Liver (tissue), 9 donors: Measurements from ENCODE around the gene PNMT. TPM values are rescaled to one million over a fixed set of nuclear protein-coding genes. Genes with fewer than 3 reads are reported as not detected.

Experiments used
- DNase-seq: peaks from one replicate; pipeline ENCODE4 v3.0.0-alpha.2; 2017; ENCODE audit warnings: low spot score
- H3K27ac ChIP-seq, 2 donors: one replicate each; pipeline ENCODE4 v1.7.0; 2013; ENCODE audit warnings: inconsistent platforms in 2 of 2, low read length in 2 of 2, control low read depth in 1 of 2, low read depth in 1 of 2, mild to moderate bottlenecking in 1 of 2
- H3K27me3 ChIP-seq, 4 donors: one replicate each; pipeline versions ENCODE4 v1.6.1 to v1.7.0; 2013; ENCODE audit warnings: low read length in 3 of 4, inconsistent platforms in 1 of 4, mild to moderate bottlenecking in 1 of 4, moderate library complexity in 1 of 4; ENCODE audit not compliant: control insufficient read depth in 4 of 4, insufficient read depth in 4 of 4
- H3K36me3 ChIP-seq, 4 donors: one replicate each; pipeline versions ENCODE4 v1.6.1 to v1.7.0; 2013; ENCODE audit warnings: low read length in 3 of 4, mild to moderate bottlenecking in 3 of 4, low read depth in 1 of 4, moderate library complexity in 1 of 4; ENCODE audit not compliant: control insufficient read depth in 4 of 4, insufficient read depth in 3 of 4
- H3K4me1 ChIP-seq, 4 donors: one replicate each; pipeline versions ENCODE4 v1.6.1 to v1.7.0; 2013; ENCODE audit warnings: low read length in 3 of 4, mild to moderate bottlenecking in 3 of 4, moderate library complexity in 1 of 4; ENCODE audit not compliant: control insufficient read depth in 4 of 4, insufficient read depth in 4 of 4
- H3K4me3 ChIP-seq, 3 donors: one replicate each; pipeline versions ENCODE4 v1.6.1 to v1.7.0; 2013; ENCODE audit warnings: low read length in 3 of 3, control low read depth in 1 of 3, low read depth in 1 of 3, mild to moderate bottlenecking in 1 of 3
- H3K9ac ChIP-seq, 2 donors: one replicate each; pipeline ENCODE4 v1.7.0; 2013; ENCODE audit warnings: low read length in 2 of 2, mild to moderate bottlenecking in 2 of 2, moderate library complexity in 2 of 2, control low read depth in 1 of 2, low read depth in 1 of 2
- H3K9me3 ChIP-seq, 4 donors: one replicate each; pipeline versions ENCODE4 v1.6.1 to v1.7.0; 2013; ENCODE audit warnings: low read length in 3 of 4; ENCODE audit not compliant: control insufficient read depth in 4 of 4
- ATF3 ChIP-seq: IDR thresholded peaks from 2 replicates; pipeline ENCODE4 v1.6.1; 2016; ENCODE audit warnings: antibody characterized with exemption
- EGR1 ChIP-seq, 2 donors: IDR thresholded peaks; 2 replicates each; pipeline ENCODE4 v1.6.1; 2016 to 2018; ENCODE audit warnings: antibody characterized with exemption in 2 of 2, low read depth in 2 of 2
- FOXA1 ChIP-seq: IDR thresholded peaks from 2 replicates; pipeline ENCODE4 v1.6.1; 2016; ENCODE audit warnings: antibody characterized with exemption
- FOXA2 ChIP-seq: IDR thresholded peaks from 2 replicates; pipeline ENCODE4 v1.6.1; 2016; ENCODE audit warnings: antibody characterized with exemption
- GABPA ChIP-seq, 2 donors: IDR thresholded peaks in 1 of 2; conservative IDR thresholded peaks in 1 of 2; 2 replicates each; pipeline ENCODE4 v1.6.1; 2016; ENCODE audit warnings: antibody characterized with exemption in 2 of 2, mild to moderate bottlenecking in 1 of 2, moderate library complexity in 1 of 2
- HNF4A ChIP-seq, 2 donors: conservative IDR thresholded peaks; 2 replicates each; pipeline ENCODE4 v1.6.1; 2016; ENCODE audit warnings: antibody characterized with exemption in 2 of 2, mild to moderate bottlenecking in 2 of 2
- HNF4G ChIP-seq: IDR thresholded peaks from 2 replicates; pipeline ENCODE4 v1.6.1; 2016; ENCODE audit warnings: antibody characterized with exemption
- JUND ChIP-seq, 2 donors: IDR thresholded peaks; 2 replicates each; pipeline ENCODE4 v1.6.1; 2016; ENCODE audit warnings: antibody characterized with exemption in 2 of 2
- MAX ChIP-seq: IDR thresholded peaks from 2 replicates; pipeline ENCODE4 v1.6.1; 2016; ENCODE audit warnings: antibody characterized with exemption
- RAD21 ChIP-seq, 2 donors: IDR thresholded peaks; 2 replicates each; pipeline ENCODE4 v1.6.1; 2016; ENCODE audit warnings: antibody characterized with exemption in 2 of 2, mild to moderate bottlenecking in 2 of 2
- REST ChIP-seq: IDR thresholded peaks from 2 replicates; pipeline ENCODE4 v1.6.1; 2016; ENCODE audit warnings: antibody characterized with exemption, mild to moderate bottlenecking
- RXRA ChIP-seq, 2 donors: IDR thresholded peaks; 2 replicates each; pipeline ENCODE4 v1.6.1; 2017 to 2018; ENCODE audit warnings: antibody characterized with exemption in 2 of 2, mild to moderate bottlenecking in 1 of 2
- SP1 ChIP-seq: IDR thresholded peaks from 2 replicates; pipeline ENCODE4 v1.6.1; 2018; ENCODE audit warnings: antibody characterized with exemption, mild to moderate bottlenecking
- YY1 ChIP-seq: IDR thresholded peaks from 2 replicates; pipeline ENCODE4 v1.6.1; 2016; ENCODE audit warnings: antibody characterized with exemption, mild to moderate bottlenecking
- ZBTB33 ChIP-seq: IDR thresholded peaks from 2 replicates; pipeline ENCODE4 v1.6.1; 2016; ENCODE audit warnings: antibody characterized with exemption
- WGBS: extraction: QIAGEN DNeasy Blood & Tissue Kit; methylation state at CpG from one replicate; pipeline ENCODE4 v1.1.7; 2013; 5-methylcytosine and 5-hydroxymethylcytosine counted together
- polyA plus RNA-seq, 2 donors: library from polyadenylated mRNA; stranded (reverse) in 1 of 2; unstranded in 1 of 2; fragments of 200-250 nt in 1 of 2; fragments of >200 nt in 1 of 2; fragmentation: Nextera tagmentation in 1 of 2; extraction: Ambion mirVana in 1 of 2; gene quantifications; one replicate each; pipeline versions ENCODE4 v1.2.1 to v1.2.3, GENCODE V29; 2013 to 2015
- total RNA-seq, 2 donors: library from RNA; depleted of rRNA; stranded (reverse); fragments of >200 nt; gene quantifications; one replicate each; pipeline ENCODE4 v1.2.3, GENCODE V29; 2014
- donor health status: healthy.
- donor health status: healthy.
- donor health status: healthy.
- donor health status: healthy.
- donor health status: healthy.

Gene PNMT
- total and polyA plus RNA-seq, 4 donors, result 0.20 to 8.6 (median 0.26) TPM; not detected in 1

- Histone ChIP-seq H3K4me3 (no peak overlapping the region), H3K9me3 (no peaks in the 10 kb centered on the region), H3K27ac (no peak overlapping the region), H3K4me1 (peaks cover 29 to 74% (median 64%) of the 10 kb centered on the region in 4 donors), H3K9ac (no peak overlapping the region), H3K27me3 (no peaks in the 10 kb centered on the region), H3K36me3 (peaks cover 0 to 15% (median 2%) of the 10 kb centered on the region in 4 donors)
- no peak for DNase-seq
- 55% methylated on average over 4 of the region's 4 CpGs for WGBS
- TF ChIP-seq YY1, result no peak
- TF ChIP-seq MAX, result no peak
- TF ChIP-seq RXRA (IDR thresholded peaks at IDR 0.05), result no peak
- no peak for TF ChIP-seq HNF4G
- TF ChIP-seq ZBTB33, result no peak
- no peak for TF ChIP-seq REST
- no peak for TF ChIP-seq HNF4A (conservative IDR thresholded peaks at IDR 0.05)
- TF ChIP-seq GABPA (IDR thresholded peaks at IDR 0.05 in 1 of 2, conservative IDR thresholded peaks at IDR 0.05 in 1 of 2), result no peak
- TF ChIP-seq EGR1 (IDR thresholded peaks at IDR 0.05; ENCODE audit: low read depth in 2 of 2), result no peak
- no peak for TF ChIP-seq SP1
- TF ChIP-seq RAD21 (IDR thresholded peaks at IDR 0.05), result no peak
- no peak for TF ChIP-seq FOXA2
- TF ChIP-seq ATF3, result no peak
- TF ChIP-seq JUND (IDR thresholded peaks at IDR 0.05), result no peak
- no peak for TF ChIP-seq FOXA1
Observed at GRCh38 chr17:39663340-39663687, 4.9 kb upstream of the PNMT start.

GRCh38 chr17:39663688-39664580 is 4.3 kb upstream of the PNMT start:
- peaks cover 31 to 79% (median 66%) of the 10 kb centered on the region in 4 donors for H3K4me1 ChIP-seq
- H3K36me3 ChIP-seq, result peaks cover 0 to 10% (median 0%) of the 10 kb centered on the region in 4 donors
- 31% methylated on average over 17 of the region's 17 CpGs for WGBS
- no peak overlapping the region for H3K9ac ChIP-seq
- H3K9me3 ChIP-seq, result no peaks in the 10 kb centered on the region
- no peak overlapping the region for H3K4me3 ChIP-seq
- no peaks in the 10 kb centered on the region for H3K27me3 ChIP-seq
- no peak for TF ChIP-seq ZBTB33
- TF ChIP-seq HNF4A (conservative IDR thresholded peaks at IDR 0.05), result peak; percentile 47 to 83
- no peak overlapping the region for H3K27ac ChIP-seq
- DNase-seq, result no peak
